GM20000 (cell line): Measurements from ENCODE around the gene NOX1.

Experiments
- DNase-seq: peaks from one replicate; pipeline ENCODE4 v3.0.0; 2012; ENCODE audit warnings: low spot score
- TF ChIP-seq, protein P1 (sequence below): IDR thresholded peaks from 2 replicates; pipeline ENCODE4 v1.5.1; 2012; ENCODE audit warnings: mild to moderate bottlenecking, control low read depth; ENCODE audit errors: extremely low read depth, missing control alignments

The NOX1 gene

DNA sequence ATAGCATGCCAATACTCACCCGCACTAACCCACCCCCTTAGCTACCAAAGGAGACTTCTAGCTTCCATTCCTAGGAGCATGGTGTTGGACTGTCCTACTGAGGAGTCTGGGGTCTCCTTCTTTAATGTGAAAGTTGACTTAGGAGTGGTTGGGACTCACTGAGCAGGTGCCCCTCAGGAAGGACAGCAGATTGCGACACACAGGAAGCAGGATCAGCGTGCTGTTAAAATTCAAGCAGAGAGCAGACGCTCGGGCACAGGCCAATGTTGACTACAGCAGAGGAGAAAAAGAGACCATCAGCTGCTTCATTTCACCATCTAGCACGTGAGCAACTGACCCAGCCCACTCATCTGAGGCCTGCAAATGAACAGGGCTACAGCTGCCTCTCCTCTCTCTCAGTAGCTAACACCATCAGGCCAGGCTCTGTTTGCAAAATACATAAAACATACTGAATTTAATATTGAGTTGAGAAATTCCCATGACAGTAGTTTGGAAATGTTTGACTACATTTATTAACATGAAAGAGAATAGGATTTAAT, 10.8 kb downstream of the NOX1 start:
- TF ChIP-seq, protein P1, sequence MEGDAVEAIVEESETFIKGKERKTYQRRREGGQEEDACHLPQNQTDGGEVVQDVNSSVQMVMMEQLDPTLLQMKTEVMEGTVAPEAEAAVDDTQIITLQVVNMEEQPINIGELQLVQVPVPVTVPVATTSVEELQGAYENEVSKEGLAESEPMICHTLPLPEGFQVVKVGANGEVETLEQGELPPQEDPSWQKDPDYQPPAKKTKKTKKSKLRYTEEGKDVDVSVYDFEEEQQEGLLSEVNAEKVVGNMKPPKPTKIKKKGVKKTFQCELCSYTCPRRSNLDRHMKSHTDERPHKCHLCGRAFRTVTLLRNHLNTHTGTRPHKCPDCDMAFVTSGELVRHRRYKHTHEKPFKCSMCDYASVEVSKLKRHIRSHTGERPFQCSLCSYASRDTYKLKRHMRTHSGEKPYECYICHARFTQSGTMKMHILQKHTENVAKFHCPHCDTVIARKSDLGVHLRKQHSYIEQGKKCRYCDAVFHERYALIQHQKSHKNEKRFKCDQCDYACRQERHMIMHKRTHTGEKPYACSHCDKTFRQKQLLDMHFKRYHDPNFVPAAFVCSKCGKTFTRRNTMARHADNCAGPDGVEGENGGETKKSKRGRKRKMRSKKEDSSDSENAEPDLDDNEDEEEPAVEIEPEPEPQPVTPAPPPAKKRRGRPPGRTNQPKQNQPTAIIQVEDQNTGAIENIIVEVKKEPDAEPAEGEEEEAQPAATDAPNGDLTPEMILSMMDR = no peak
- no peak for DNase-seq

DNA sequence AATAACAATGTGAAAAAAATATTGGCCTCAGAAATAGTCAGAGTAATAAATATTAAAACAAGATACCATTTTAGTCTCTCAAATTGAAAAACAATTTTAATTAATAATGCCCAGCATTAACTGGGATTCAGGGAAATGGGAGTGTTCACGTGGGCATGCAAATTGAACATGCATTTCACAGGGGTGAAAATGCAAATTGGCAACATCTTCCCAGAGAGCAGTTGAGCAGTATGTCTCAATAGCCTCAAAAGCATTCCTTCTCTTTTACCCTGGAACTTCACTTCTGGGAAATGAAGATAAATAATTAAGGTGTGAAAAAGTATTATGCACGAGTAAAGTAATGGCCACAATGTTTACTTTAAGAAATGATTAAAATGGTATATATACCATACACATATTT, 21.3 kb downstream of the NOX1 start:
- no peak for DNase-seq
- TF ChIP-seq, protein P1 = no peak

DNA sequence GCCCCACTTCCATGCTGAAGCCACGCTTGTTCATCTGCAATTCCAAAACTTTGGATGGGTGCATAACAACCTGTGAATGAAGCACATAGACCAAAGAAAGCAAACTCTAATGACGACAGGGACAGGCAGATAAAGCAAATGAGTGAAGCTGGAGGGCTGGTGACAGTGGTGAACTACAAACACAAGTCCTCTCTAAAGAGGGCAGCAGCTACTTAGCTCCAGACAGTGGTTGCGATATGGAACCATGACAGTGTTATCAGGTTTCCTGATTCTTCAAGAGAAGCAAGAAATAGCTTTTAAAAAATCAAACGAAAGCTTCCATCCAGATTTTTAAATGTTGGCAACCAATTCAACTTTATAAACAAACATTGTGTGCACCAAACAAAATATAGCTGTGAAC, 23.8 kb downstream of the NOX1 start:
- TF ChIP-seq, protein P1 = no peak
- DNase-seq = no peak

DNA sequence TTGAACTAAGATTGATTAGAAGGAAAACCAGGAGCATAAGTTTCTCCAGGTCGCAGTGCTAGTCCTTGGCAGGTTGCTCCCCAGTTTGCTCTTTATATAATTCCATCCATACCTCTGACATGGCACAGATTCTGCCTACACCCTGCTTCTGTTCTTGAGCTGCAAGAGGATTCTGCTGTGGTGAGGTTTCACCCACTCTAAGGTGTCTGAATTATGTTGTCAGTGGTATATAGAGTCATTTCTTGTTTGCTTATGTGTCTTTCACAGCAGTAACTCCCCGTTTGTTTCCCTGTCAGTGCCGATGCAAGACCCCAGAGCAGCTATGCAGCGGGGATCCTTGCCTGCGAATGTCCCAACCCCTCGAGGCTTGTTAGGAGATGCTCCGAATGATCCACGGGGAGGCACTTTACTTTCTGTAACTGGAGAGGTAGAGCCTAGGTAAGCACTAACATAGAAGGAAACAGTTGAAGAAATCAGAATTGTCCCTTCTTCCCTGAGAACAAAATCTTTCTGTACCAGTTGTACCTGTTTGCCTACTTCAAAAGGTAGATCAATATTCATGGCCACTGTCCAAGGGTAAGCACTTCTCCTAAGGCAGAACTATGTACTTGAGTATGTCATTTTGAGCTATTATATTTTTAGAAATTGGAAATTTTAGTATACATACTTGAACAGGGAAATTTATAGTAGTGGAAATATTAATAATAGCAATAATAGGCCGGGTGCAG, 42.8 kb downstream of the NOX1 start:
- TF ChIP-seq, protein P1 = no peak
- no peak for DNase-seq

DNA sequence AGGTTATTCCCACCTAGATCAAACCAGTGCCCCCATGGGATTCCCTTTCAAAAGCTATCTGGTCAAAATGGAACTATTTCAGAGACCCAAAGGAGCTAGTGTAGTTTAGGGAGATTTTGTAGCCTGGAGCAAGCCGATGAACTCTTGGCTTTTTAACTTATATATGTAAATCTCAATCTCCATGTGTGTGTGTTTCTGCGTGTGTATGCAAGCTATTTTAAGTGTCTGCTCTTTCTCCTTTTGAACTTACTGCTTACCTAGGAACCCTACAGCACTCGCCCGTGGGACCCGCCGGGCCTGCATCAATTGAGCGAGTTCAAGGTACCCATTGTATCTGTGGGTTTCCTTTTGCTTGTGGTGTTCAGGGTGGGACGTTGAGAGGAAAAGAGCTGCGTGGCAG, 43.6 kb downstream of the NOX1 start:
- DNase-seq = peak; percentile 6
- TF ChIP-seq, protein P1 = no peak

DNA sequence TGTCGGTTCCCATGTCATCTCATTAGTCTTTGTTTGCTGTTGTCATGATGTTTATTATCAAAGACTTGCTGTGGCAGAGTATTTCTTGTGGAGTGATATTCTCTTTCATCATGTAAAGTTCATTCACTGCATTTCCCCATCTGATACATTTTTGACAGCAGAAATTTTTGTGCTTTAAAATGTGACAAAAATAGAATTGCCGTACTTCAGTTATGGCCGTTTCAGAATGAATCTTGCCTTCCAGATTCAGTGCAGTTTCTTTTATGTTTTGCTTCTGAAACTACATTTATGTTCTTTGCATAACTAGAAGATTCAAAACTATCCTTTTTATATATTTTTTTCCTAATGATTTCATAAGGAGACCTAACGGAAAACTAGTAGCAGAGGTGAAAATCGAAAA, 44.0 kb downstream of the NOX1 start:
- no peak for DNase-seq
- TF ChIP-seq, protein P1 = no peak

DNA sequence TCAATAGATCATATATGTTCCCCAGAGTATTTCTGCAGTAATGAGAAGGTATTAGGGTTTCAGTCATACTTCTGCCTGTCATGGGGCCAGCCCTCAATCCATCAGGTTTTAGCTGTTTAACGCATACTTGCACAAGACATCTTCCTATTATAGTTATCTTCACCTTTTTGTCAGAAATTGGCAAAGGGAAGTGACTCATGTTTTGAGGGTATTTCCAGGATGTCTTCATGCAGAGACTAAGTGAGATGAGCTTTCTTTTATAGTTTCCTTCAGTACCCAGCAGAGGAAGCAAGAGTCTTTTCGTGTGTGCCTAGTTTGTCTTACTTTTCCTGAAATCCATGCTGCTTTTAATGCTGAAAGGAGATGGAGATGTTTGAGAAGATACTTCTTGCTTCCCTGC, 44.4 kb downstream of the NOX1 start:
- TF ChIP-seq, protein P1 = no peak
- peak; percentile 9 for DNase-seq
